GM19240 (cell line): ENCODE results near the gene FSCN2.
"Not testable (repeated sequence)": the region's sequence is repeated elsewhere in the genome, so short reads cannot be mapped to it uniquely, and the experiment has no call there.

ENCODE experiments used
- DNase-seq: peaks from one replicate; pipeline ENCODE4 v3.0.0; 2011; ENCODE audit warnings: low spot score; ENCODE audit not compliant: insufficient read length

Gene FSCN2

DNA sequence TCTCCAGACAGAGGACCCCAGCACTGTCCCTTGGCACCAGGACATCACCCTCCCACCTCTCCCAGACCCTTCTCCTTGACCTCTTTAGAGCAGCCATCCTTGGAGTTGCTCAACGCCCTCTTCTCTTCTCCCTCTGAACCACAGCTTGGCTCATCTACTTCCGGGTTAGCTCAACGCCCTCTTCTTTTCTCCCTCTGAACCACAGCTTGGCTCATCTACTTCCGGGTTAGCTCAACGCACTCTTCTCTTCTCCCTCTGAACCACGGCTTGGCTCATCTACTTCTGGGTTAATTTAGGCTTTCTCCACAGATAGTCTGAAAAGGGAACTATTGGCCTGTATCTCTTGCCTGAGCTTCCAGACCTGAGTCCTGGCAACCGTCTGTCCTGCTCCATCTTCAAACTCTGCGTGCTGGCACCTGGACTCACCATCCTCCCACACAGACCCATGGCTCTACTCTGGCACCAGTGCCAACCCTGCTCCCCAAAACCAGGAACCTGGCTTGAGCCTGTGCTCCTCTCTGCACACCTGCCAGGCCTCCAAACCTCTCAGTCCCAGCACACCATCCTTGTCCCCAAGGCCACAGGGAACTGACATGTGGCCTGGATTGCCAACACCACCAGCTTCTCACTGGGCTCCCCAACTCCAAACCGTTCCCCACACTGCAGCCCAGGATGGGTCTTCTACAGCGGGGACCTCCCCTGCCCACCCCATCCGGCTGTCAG is 49.3 kb downstream of the FSCN2 start:
- DNase-seq: no peak

- no peak for DNase-seq
Observed at GRCh38 chr17:81578038-81578441, 49.9 kb downstream of the FSCN2 start.

- no peak for DNase-seq
Observed at GRCh38 chr17:81578561-81579225, 50.5 kb downstream of the FSCN2 start.

- no peak for DNase-seq
Observed at GRCh38 chr17:81579298-81579697, 51.1 kb downstream of the FSCN2 start.

DNA sequence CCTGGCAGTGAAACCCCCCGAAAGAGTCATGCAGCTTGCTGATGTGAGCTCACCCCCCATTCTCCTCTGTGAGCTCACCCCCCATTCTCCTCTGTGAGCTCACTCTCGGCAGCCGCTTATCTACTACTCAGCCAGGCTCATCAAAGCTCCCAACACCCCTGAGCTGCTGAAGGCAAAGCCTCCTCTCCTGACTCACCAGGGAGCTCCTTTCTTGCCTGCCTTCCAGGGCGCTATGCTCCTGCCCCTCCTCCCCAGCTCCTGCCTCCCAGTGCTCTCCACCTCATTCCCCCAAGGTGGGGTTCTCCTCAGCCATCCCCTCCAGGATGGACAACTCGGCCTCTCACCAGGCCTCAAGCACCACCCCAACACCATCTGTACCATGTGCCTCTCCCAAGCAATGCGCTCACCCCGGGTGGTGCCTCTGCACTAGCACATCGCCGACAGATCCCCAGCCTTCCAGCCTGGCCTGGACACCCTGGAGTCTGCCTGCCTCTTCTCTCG is 51.7 kb downstream of the FSCN2 start:
- no peak for DNase-seq

DNA sequence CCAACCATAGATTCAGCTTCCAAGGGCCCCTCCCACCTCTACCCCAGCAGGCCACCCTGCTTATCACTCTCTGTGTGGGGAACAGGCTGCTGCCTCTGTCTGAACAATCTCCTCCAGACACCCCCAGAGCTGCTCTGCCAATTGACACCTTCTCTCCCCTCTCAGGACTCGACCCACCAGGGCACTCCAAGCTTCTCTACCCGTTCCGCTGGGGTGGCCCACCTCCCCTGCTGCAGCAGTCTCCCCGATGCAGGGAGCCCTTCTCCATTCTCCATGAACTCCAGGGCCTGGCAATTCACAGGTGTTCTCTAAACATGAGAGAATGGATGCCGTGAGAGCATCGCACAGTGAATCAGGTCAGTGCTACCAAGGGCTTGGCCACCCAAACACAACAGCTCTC is 52.3 kb downstream of the FSCN2 start:
- DNase-seq: no peak

GRCh38 chr17:81581758-81582157 is 53.6 kb downstream of the FSCN2 start:
- DNase-seq: no peak

DNA sequence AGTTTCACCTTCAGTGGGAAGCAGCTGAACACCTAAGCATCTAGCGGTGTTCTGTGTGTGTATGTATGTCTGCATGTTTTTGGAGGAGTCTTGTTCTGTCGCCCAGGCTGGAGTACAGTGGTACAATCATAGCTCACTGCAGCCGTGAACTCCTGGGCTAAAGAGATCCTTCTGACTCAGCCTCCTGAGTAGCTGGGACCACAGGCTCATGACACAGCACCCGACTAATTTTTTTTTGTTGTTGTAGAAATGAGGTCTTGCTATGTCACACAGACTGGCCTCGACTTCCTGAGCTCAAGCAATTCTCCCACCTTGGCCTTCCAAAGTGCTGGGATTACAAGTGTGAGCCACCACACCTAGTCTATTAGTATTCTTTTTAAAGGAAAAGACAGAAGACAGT is 54.2 kb downstream of the FSCN2 start:
- DNase-seq: no peak

DNA sequence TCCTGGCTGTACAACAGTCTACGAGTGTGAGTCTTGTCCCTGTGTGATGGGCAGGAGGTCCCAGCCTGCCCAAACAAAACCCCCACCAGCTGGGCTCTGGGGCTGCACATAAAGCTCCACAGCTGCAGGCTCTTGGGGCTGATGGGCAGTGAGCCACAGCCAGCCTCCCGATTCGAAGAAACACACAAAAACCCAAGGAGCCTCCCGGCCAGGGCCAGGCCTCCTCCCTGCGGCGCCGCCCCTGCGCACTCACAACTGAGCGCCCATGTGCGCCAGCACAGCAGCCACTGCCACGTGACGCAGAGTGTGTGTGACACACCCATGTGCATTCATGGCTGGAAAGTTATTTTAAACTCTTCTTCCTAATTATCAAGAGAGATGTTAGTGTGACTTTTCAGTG is 54.6 kb downstream of the FSCN2 start:
- no peak for DNase-seq

- DNase-seq: no peak
Observed at GRCh38 chr17:81583589-81584342, 55.6 kb downstream of the FSCN2 start.

- DNase-seq: not testable (repeated sequence)
Observed at GRCh38 chr17:81584771-81585170, 56.6 kb downstream of the FSCN2 start.

GRCh38 chr17:81586096-81586495 is 57.9 kb downstream of the FSCN2 start:
- DNase-seq: no peak
